D721Med (cell line): Measurements from ENCODE around the gene TBCC.
"Not testable (repeated sequence)": the region's sequence is repeated elsewhere in the genome, so short reads cannot be mapped to it uniquely, and the experiment has no call there.

Experiments used
- DNase-seq: peaks from one replicate; pipeline ENCODE4 v3.0.0; 2011; ENCODE audit warnings: low spot score; ENCODE audit not compliant: insufficient read length
- FAIRE-seq: peaks from 2 replicates; lab custom pipeline; 2011; peaks lifted over from hg19 to GRCh38; lab: Jason Lieb, UNC
- CTCF ChIP-seq: IDR thresholded peaks from 2 replicates; pipeline ENCODE4 v1.5.1; 2012; ENCODE audit warnings: mild to moderate bottlenecking, control low read depth; ENCODE audit not compliant: insufficient read depth; ENCODE audit errors: missing control alignments

TBCC gene

GRCh38 chr6:42781546-42781795 is 35.6 kb upstream of the TBCC start:
- no peak for DNase-seq
- no peak for TF ChIP-seq CTCF
- FAIRE-seq = no peak

DNA sequence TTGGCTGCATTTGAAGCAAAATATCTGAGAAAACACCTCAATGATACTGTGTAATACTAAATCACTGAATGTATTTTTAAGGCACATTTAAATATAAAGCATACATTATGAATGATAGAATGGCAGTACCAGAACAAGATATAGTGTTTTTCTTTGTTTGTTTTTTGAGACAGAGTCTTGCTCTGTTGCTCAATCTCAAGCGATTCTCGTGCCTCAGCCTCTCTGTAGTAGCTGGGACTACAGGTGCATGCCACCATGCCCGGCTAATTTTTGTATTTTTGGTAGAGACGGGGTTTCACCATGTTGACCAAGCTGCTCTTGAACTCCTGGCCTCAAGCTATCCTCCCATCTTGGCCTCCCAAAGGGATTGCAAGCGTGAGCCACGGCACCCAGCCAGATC is 33.6 kb upstream of the TBCC start:
- FAIRE-seq (no peak), DNase-seq (no peak)

DNA sequence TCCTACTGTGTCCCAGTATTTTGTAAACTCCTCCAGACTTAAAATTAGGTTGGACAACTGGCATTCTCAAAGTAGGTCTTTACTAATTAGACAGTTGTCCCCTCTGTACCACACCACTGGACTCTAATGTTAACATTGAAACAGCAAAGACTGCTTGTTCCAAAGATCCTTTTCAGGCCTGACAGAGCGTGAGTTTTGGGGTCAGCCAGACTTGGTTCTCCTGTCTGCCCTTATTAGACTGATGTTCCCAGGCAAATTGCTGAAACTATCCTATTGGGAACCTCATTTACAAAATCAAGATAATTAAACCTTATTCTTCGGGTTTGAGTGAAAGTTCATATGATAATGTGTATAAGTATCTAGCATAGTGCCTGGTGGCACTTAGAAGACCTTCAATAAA is 32.2 kb upstream of the TBCC start:
- no peak for TF ChIP-seq CTCF
- no peak for DNase-seq
- FAIRE-seq = no peak

More for the DNA sequence above, 33.6 kb upstream of the TBCC start:
- TF ChIP-seq CTCF = no peak

DNA sequence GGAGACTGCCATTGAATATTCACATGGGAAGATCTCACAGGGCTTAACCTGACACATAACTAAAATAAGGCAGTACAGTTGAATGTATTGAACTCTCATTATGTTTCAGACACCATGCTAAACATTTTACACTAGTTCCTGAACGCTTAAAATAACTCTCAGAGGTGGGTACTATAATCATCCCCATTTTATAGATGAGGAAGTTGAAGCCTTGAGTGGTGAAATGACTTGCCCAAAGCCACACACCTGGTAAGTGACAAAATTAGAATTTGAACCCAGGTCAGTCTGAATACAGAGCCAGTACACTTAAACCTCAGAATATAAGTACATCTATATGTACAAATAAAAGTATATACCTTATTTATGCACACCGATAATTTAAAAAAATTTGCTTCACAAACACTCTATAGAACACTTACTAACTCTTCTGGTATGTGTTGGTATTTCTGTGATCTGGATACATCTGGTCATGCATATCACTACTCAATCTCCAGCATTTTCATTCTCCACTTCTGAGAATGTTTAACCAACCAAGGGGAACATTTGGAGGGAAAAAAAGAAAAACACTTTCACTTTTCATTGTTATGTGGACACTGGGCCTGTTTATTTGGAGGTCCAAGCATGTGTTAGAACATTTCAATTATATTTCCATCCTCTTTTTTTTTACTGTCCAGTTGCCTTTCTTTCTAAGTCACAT is 31.4 kb upstream of the TBCC start:
- FAIRE-seq = no peak
- DNase-seq = no peak
- no peak for TF ChIP-seq CTCF

DNA sequence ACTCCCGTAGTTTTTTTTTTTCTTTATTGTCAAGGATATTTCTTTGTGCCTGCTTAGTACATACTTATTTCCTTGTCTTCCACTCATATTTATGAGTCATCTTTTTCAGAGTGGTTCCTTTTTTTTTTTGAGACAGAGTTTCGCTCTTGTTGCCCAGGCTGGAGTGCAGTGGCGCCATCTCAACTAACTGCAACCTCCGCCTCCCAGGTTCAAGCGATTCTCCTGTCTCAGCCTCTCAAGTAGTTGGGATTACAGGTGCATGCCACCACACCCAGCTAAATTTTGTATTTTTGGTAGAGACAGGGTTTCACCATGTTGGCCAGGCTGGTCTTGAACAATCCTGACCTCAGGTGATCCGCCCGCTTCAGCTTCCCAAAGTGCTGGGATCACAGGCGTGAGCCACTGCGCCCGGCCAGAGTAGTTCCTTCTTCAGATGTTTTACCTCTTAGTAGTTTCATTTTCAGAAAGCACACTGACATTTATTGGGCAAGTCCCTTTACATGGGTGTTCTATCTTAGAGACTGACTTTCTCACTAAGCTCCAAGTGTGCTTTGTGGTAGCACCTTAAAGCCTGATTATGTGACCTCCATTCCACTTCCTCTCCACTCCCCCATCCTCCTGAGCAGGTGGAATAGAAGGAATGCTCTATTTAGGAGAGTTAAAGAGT is 29.1 kb upstream of the TBCC start:
- not testable (repeated sequence) for DNase-seq, FAIRE-seq

DNA sequence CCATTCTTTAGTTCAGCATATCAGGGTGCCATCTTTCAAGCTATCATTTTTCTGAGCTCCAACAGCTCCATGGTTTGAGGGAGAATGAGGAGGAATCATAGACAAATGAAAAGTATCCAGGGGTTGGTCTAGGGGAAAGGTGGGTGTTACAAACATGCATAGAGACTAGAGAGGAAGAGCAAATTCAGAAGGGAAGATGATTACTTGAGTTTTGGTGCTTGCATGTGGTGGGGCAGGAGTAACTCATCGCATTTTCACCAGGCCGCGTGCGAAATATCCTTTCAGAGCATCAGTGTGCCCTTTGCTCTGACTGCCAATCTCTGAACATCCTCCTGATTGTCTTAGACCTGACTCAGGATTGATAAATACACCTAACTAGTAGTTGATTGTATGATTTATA is 28.3 kb upstream of the TBCC start:
- FAIRE-seq (no peak), DNase-seq (no peak)
- no peak for TF ChIP-seq CTCF

DNA sequence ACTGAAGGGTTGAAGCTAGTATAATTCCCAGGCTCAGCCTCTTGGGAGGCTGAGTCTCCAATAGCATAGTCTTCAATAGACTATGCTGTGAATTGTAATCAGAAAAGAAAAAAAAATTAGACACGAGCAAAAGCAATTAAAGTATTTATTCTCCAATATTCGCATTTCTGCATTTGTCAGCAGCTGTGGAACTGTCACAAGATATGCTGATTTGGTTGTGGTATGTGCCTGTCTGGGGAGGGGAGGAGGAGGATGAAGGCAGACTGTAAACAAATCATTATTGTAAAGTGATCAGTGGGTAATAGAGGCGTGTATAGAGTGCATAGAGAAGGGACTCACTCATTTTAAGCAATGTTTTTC is 25.8 kb upstream of the TBCC start:
- FAIRE-seq (no peak), DNase-seq (no peak)
- TF ChIP-seq CTCF = no peak
